Pancreas (tissue), 10 donors: ENCODE measurements around the gene TBC1D7. TPM values are rescaled to one million over a fixed set of nuclear protein-coding genes. Genes with fewer than 3 reads are reported as not detected.

Experiments used
- ATAC-seq, 4 donors: fragments of 200-7000 bp; cut with Tn5 transposase; one replicate each; pipeline versions ENCODE4 v1.8.0 to v1.9.1; 2020; ENCODE audit warnings: mild to moderate bottlenecking in 4 of 4, moderate library complexity in 4 of 4
- DNase-seq, 6 donors: peaks; one replicate each; pipeline ENCODE4 v3.0.0-alpha.2; 2020
- FAIRE-seq: peaks from 2 replicates; lab custom pipeline; 2012; peaks lifted over from hg19 to GRCh38; lab: Jason Lieb, UNC
- H3K27ac ChIP-seq, 4 donors: fragments of 200-600 bp; sonication (generic); 1 replicate in 3 of 4; 2 replicates in 1 of 4; pipeline versions ENCODE4 v1.5.0 to v1.8.0; 2020
- H3K27me3 ChIP-seq, 4 donors: fragments of 200-600 bp; one replicate each; pipeline ENCODE4 v1.8.0; 2021
- H3K36me3 ChIP-seq, 3 donors: fragments of 200-600 bp; sonication (generic) in 1 of 3; one replicate each; pipeline versions ENCODE4 v1.5.0 to v1.8.0; 2020 to 2021
- H3K4me1 ChIP-seq, 3 donors: fragments of 200-600 bp; one replicate each; pipeline ENCODE4 v1.8.0; 2021
- H3K4me3 ChIP-seq, 4 donors: fragments of 200-600 bp; sonication (generic) in 2 of 4; one replicate each; pipeline versions ENCODE4 v1.5.0 to v1.8.0; 2020 to 2021
- H3K9me3 ChIP-seq, 4 donors: fragments of 200-600 bp; one replicate each; pipeline ENCODE4 v1.8.0; 2021
- CTCF ChIP-seq, 4 donors: fragments of 200-600 bp; sonication (generic) in 3 of 4; IDR thresholded peaks; one replicate each; pipeline versions ENCODE4 v1.5.0 to v1.8.0; 2021; ENCODE audit warnings: antibody characterized with exemption in 4 of 4
- WGBS, 2 donors: extraction: QIAGEN DNeasy Blood & Tissue Kit; methylation state at CpG; one replicate each; pipeline ENCODE4 v1.1.7; 2013; 5-methylcytosine and 5-hydroxymethylcytosine counted together
- intact Hi-C, 3 donors: fragments of 100-400 bp; cut with DNase I; formaldehyde crosslinking; loops; one replicate each; pipeline versions ENCODE4 v1.11.1 to v1.14.2; 2022
- polyA plus RNA-seq, 2 donors: library from polyadenylated mRNA; stranded (reverse); fragments of 200-250 nt; gene quantifications; one replicate each; pipeline ENCODE4 v1.2.3, GENCODE V29; 2013
- total RNA-seq, 6 donors: library from RNA; stranded (reverse); fragmentation: NEBNext Ultra II Directional in 4 of 6; extraction: Animal tissue kit (Norgen Biotek cat#: 25700) in 4 of 6; gene quantifications; one replicate each; pipeline versions ENCODE4 v1.2.1 to v1.2.4, GENCODE V29; 2021 to 2023
- donor health status: healthy with polysubstance abuse.
- donor health status: DM: no; HTN: no; CAD: no; lungs with moderate emphysema.
- donor health status: DM: no; HTN: no; CAD: no.
- donor health status: control.
- donor health status: control.
- donor health status: Bipolar disorder and iron deficiency.
- donor health status: DM: yes; HTN: yes; CAD: no.
- donor health status: DM: no; HTN: no; CAD: no.
- donor health status: DM: no; HTN: no; CAD: no.
- donor health status: DM: yes; HTN: yes; CAD: no.

The TBC1D7 gene
- total and polyA plus RNA-seq, 8 donors = 3.3 to 8.4 (median 6.7) TPM

- H3K27me3 ChIP-seq = no peaks in the 10 kb centered on the region
- H3K9me3 ChIP-seq = no peaks in the 10 kb centered on the region
- no peak for DNase-seq
- intact Hi-C loops = no loop called here
- H3K36me3 ChIP-seq = peaks cover 0 to 51% (median 12%) of the 10 kb centered on the region in 3 donors
- H3K4me3 ChIP-seq = no peak overlapping the region
- no peak for TF ChIP-seq CTCF (IDR thresholded peaks at IDR 0.05)
- no peak overlapping the region for H3K27ac ChIP-seq
- FAIRE-seq = no peak
- WGBS, 2 donors = 88 to 92% methylated on average over 5 of the region's 5 CpGs
- no peak for ATAC-seq
- no peaks in the 10 kb centered on the region for H3K4me1 ChIP-seq
Observed at GRCh38 chr6:13319891-13320564, 8.3 kb downstream of the TBC1D7 start.

- DNase-seq = no peak
- no peak overlapping the region for H3K4me3 ChIP-seq
- no peak for TF ChIP-seq CTCF (IDR thresholded peaks at IDR 0.05)
- 88 to 94% methylated on average over 2 of the region's 2 CpGs for WGBS, 2 donors
- no peaks in the 10 kb centered on the region for H3K27me3 ChIP-seq
- FAIRE-seq = no peak
- ATAC-seq = no peak
- intact Hi-C loops = no loop called here
- no peak overlapping the region for H3K27ac ChIP-seq
- H3K4me1 ChIP-seq = no peaks in the 10 kb centered on the region
- no peaks in the 10 kb centered on the region for H3K9me3 ChIP-seq
- peaks cover 0 to 48% (median 12%) of the 10 kb centered on the region in 3 donors for H3K36me3 ChIP-seq
Observed at GRCh38 chr6:13318821-13319220, 9.5 kb downstream of the TBC1D7 start.

GRCh38 chr6:13315896-13316295 lies 12.4 kb downstream of the TBC1D7 start:
- no peak overlapping the region for H3K27ac ChIP-seq
- no peak for ATAC-seq
- no peaks in the 10 kb centered on the region for H3K27me3 ChIP-seq
- intact Hi-C loops = no loop called here
- H3K4me3 ChIP-seq = no peak overlapping the region
- TF ChIP-seq CTCF (IDR thresholded peaks at IDR 0.05) = no peak
- no peak for FAIRE-seq
- no peaks in the 10 kb centered on the region for H3K9me3 ChIP-seq
- peaks cover 0 to 42% (median 11%) of the 10 kb centered on the region in 3 donors for H3K36me3 ChIP-seq
- DNase-seq = no peak
- H3K4me1 ChIP-seq = no peaks in the 10 kb centered on the region
- 93 to 96% methylated on average over 5 of the region's 5 CpGs for whole genome bisulfite sequencing, 2 donors

- Histone ChIP-seq H3K4me1 (no peaks in the 10 kb centered on the region), H3K36me3 (peaks cover 0 to 40% (median 8%) of the 10 kb centered on the region in 3 donors), H3K27ac (no peak overlapping the region), H3K9me3 (no peaks in the 10 kb centered on the region), H3K4me3 (no peak overlapping the region), H3K27me3 (no peaks in the 10 kb centered on the region)
- TF ChIP-seq CTCF (IDR thresholded peaks at IDR 0.05) = no peak
- intact Hi-C loops = no loop called here
- FAIRE-seq (no peak), DNase-seq (no peak), ATAC-seq (no peak)
Observed at GRCh38 chr6:13314806-13315205, 13.5 kb downstream of the TBC1D7 start.

- no peaks in the 10 kb centered on the region for H3K27me3 ChIP-seq
- DNase-seq (no peak), FAIRE-seq (no peak), ATAC-seq (no peak)
- TF ChIP-seq CTCF (IDR thresholded peaks at IDR 0.05) = no peak
- no peak overlapping the region for H3K27ac ChIP-seq
- no peaks in the 10 kb centered on the region for H3K4me1 ChIP-seq
- peaks cover 0 to 25% (median 8%) of the 10 kb centered on the region in 3 donors for H3K36me3 ChIP-seq
- no peak overlapping the region for H3K4me3 ChIP-seq
- 30 to 50% methylated on average over 1 of the region's 1 CpG for WGBS, 2 donors
- H3K9me3 ChIP-seq = no peaks in the 10 kb centered on the region
- intact Hi-C loops = no loop called here
Observed at GRCh38 chr6:13311155-13311554, 17.2 kb downstream of the TBC1D7 start.
